ENCODE results near the gene LINS1.

The LINS1 gene

GRCh38 chr15:100602064-100602822 is at the start of gene LINS1, which contains the start of gene ASB7:
LINS1 (minus strand) TSS chr15:100602184; CDS start chr15:100580842, 21,342 bp downstream.
ASB7 (plus strand) TSS chr15:100602589; CDS start chr15:100612217, 9,628 bp downstream.
- peak; percentile 98 for DNase-seq (ENCODE audit: low read depth, low spot score)

- DNase-seq (ENCODE audit: low read depth, low spot score) = no peak
These were observed 49.3 kb upstream of the LINS1 start for GRCh38 chr15:100651253-100651652.

- DNase-seq (ENCODE audit: low read depth, low spot score) = no peak
These were observed 48.7 kb upstream of the LINS1 start for GRCh38 chr15:100650685-100651084.

- DNase-seq (ENCODE audit: low read depth, low spot score) = no peak
These were observed 47.0 kb upstream of the LINS1 start for GRCh38 chr15:100648951-100649350.

GRCh38 chr15:100645671-100646070 is 43.7 kb upstream of the LINS1 start:
- DNase-seq (ENCODE audit: low read depth, low spot score) = no peak

GRCh38 chr15:100642950-100643338 is 41.0 kb upstream of the LINS1 start:
- no peak for DNase-seq (ENCODE audit: low read depth, low spot score)

- DNase-seq (ENCODE audit: low read depth, low spot score) = no peak
These were observed 40.4 kb upstream of the LINS1 start for GRCh38 chr15:100642213-100642949.

GRCh38 chr15:100638177-100638730 is 36.3 kb upstream of the LINS1 start:
- no peak for DNase-seq (ENCODE audit: low read depth, low spot score)

GRCh38 chr15:100635406-100636071 is 33.6 kb upstream of the LINS1 start:
- DNase-seq (ENCODE audit: low read depth, low spot score) = no peak

GRCh38 chr15:100633763-100634075 is 31.7 kb upstream of the LINS1 start:
- DNase-seq (ENCODE audit: low read depth, low spot score) = no peak

GRCh38 chr15:100631831-100632230 is 29.8 kb upstream of the LINS1 start:
- DNase-seq (ENCODE audit: low read depth, low spot score) = no peak

- DNase-seq (ENCODE audit: low read depth, low spot score) = no peak
These were observed 26.8 kb upstream of the LINS1 start for GRCh38 chr15:100628746-100629145.

- DNase-seq (ENCODE audit: low read depth, low spot score) = peak; percentile 17
These were observed 25.9 kb upstream of the LINS1 start for GRCh38 chr15:100627789-100628395.

- no peak for DNase-seq (ENCODE audit: low read depth, low spot score)
These were observed 21.3 kb upstream of the LINS1 start for GRCh38 chr15:100623301-100623700.

GRCh38 chr15:100616700-100617099 is 14.7 kb upstream of the LINS1 start:
- no peak for DNase-seq (ENCODE audit: low read depth, low spot score)

- DNase-seq (ENCODE audit: low read depth, low spot score) = no peak
These were observed 13.8 kb upstream of the LINS1 start for GRCh38 chr15:100615801-100616200.

GRCh38 chr15:100614918-100615317 is 12.9 kb upstream of the LINS1 start:
- no peak for DNase-seq (ENCODE audit: low read depth, low spot score)

- DNase-seq (ENCODE audit: low read depth, low spot score) = no peak
These were observed 12.4 kb upstream of the LINS1 start for GRCh38 chr15:100614336-100614735.

GRCh38 chr15:100613208-100613607 is 11.2 kb upstream of the LINS1 start:
- DNase-seq (ENCODE audit: low read depth, low spot score) = no peak

- no peak for DNase-seq (ENCODE audit: low read depth, low spot score)
These were observed 10.6 kb upstream of the LINS1 start for GRCh38 chr15:100612539-100612938.

- DNase-seq (ENCODE audit: low read depth, low spot score) = no peak
These were observed 924 bp upstream of the LINS1 start for GRCh38 chr15:100602823-100603393.
